HG03520 (cell line): ENCODE results near the gene RASGRP4.
"Not testable (repeated sequence)": the region's sequence is repeated elsewhere in the genome, so short reads cannot be mapped to it uniquely, and the experiment has no call there.

Experiments
- ATAC-seq: cut with Tn5 transposase; IDR thresholded peaks from one replicate; pipeline ENCODE4 v1.9.1; 2021; ENCODE audit warnings: mild to moderate bottlenecking, moderate library complexity; ENCODE audit not compliant: unreplicated experiment

RASGRP4 gene

DNA sequence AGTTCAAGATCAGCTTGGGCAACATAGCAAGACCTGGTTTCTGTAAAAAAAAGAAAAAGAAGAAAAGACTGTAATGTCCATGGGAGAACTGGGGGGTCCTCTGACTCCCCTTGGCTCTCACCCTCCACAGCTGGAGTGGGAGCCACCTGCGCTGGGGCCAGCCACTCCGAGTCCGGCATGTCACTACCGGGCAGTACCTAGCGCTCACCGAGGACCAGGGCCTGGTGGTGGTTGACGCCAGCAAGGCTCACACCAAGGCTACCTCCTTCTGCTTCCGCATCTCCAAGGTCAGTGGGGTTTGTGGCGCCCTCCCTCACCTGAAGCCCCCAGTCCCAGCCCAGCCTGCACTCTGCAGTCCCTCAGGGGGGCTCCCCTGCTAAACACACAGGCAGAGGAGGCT is 22.2 kb upstream of the RASGRP4 start:
- no peak for ATAC-seq

- ATAC-seq, result no peak
Measured at GRCh38 chr19:38445362-38445761, 19.3 kb upstream of the RASGRP4 start.

GRCh38 chr19:38444026-38444425 is 18.0 kb upstream of the RASGRP4 start:
- no peak for ATAC-seq

- no peak for ATAC-seq
Measured at GRCh38 chr19:38443458-38443999, 17.5 kb upstream of the RASGRP4 start.

DNA sequence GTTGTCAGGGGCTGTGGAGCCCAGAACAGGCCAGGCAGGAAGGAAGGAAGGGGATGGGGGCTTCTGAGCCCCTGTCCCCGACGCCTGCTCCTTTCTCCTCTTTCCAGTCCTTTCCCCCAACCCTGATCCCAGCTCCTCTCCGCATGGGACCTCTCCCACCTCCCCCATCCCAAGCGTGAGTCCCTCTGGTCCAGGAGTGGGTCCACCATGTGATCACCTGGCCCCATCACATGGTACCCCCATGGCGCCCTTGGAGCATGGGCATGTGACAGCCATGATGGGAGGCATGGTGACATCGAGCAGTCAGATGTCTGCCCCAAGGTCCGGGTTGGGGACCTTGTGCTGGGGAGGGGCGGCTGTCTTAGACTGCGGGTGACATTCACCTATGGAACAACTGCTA is 16.7 kb upstream of the RASGRP4 start:
- no peak for ATAC-seq

DNA sequence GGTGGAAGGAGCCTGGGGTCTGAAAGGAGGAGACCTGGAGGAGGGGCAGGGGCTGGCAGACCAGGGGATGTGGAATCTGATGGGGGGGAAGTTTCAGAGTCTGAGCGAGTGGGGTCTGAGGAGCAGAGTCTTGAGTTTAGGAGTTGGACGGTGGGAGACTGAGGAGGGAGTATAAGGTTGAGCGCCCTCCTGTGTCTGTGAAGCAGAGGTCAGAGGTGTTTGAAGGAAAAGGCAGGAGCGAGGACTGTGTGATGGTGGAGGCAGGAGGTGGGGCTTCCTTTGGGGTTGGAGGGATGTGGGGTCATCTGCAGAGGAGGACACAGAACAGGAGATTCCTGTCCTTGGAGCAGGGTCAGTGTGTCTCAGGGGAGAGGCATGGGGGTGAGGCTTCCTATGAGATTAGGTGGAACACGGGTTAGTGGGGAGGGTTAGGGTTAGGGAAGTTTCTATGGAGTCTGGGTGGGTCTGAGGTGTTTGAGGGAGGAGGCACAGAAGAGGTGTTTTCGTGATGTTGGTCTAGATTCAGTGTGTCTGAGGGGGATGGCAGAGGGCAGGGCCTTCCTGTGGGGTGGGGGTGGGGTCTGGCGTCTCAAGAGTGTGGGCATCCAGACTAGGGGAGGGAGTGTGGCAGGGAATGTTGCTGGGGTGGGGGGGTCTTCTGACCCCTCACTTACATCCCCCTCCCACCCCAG is 15.8 kb upstream of the RASGRP4 start:
- no peak for ATAC-seq

DNA sequence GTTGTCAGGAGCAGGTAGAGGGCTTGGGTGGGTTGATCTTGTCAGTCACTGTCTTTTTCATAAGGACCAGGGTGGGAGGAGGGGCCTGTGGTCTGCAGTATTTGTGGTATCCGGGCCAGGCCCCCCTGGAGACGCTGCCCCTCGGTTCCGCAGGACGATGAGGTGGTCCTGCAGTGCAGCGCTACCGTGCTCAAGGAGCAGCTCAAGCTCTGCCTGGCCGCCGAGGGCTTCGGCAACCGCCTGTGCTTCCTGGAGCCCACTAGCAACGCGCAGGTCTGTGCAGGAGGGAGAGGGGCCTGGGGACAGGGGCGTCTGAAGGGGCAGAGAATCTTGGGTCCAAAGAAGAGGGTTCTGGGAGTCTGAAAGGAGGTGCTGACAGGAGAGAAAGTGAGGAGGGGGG is 14.6 kb upstream of the RASGRP4 start:
- no peak for ATAC-seq

- ATAC-seq, result no peak
Measured at GRCh38 chr19:38437917-38438316, 11.9 kb upstream of the RASGRP4 start.

GRCh38 chr19:38437295-38437694 is 11.3 kb upstream of the RASGRP4 start:
- no peak for ATAC-seq

DNA sequence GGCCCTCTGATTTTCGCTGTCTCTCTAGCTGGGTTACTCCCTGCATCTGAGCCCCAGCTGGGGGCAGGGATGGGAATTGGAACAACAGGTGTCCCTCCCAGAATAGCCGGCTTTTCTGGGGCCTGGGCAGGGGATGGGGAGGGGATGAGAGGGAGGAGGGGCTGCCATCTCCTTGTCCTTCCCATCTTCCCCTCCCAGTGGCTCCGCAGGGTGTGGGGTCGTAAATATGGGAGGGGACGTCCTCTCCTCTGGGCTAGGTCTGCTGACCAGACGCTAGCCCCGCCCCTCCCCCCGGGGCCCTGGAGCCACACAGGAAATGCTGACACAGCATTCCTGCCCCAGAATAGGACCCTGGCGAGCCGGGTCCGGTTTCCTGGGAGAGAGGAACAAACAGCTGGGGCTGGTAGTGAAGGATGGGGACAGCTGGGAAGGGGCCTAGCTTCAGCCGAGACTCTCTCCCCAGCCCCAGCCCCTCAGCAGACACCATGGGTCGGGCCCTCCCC is 8.6 kb upstream of the RASGRP4 start:
- no peak for ATAC-seq

- ATAC-seq, result no peak
Measured at GRCh38 chr19:38433268-38433733, 7.3 kb upstream of the RASGRP4 start, which contains the start of gene RYR1. TSS of gene RYR1 (plus strand) at chr19:38433691. CDS start at chr19:38433830, 139 bp downstream.

GRCh38 chr19:38430931-38431330 is 4.9 kb upstream of the RASGRP4 start:
- ATAC-seq, result no peak

- no peak for ATAC-seq
Measured at GRCh38 chr19:38429811-38430156, 3.8 kb upstream of the RASGRP4 start.

GRCh38 chr19:38429055-38429810 is 3.2 kb upstream of the RASGRP4 start:
- no peak for ATAC-seq

GRCh38 chr19:38427035-38427677 is 1.1 kb upstream of the RASGRP4 start:
- not testable (repeated sequence) for ATAC-seq

- no peak for ATAC-seq
Measured at GRCh38 chr19:38425222-38425809, 703 bp downstream of the RASGRP4 start.

DNA sequence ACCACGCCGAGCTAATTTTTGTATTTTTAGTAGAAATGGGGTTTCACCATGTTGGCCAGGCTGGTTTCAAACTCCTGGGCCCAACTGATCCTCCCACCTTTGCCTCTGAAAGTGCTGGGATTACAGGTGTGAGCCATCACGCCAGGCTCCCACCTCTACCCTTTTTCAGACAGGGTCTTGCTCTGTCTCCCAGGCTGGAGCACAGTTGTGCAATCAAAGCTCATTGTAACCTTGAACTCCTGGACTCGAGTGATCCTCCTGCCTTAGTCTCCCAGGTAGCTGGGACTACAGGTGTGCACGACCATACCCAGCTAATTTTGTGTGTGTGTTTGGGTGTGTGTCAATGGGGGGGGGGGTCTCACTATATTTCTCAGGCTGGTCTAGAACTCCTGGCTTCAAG is 1.7 kb downstream of the RASGRP4 start:
- no peak for ATAC-seq

DNA sequence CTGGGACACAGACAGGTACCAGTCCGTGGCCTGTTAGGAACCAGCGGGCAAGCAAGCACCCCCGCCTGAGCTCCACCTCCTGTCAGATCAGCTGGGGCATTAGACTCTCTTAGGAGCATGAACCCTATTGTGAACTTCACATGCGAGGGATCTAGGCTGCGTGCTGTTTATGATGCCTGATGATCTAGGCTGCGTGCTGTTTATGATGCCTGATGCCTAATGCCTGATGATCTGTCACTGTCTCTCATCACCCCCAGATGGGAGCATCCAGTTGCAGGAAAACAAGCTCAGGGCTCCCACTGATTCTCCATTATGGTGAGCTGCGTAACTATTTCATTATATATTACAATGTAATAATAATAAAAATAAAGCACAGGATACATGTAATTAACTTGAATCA is 3.6 kb downstream of the RASGRP4 start:
- no peak for ATAC-seq

DNA sequence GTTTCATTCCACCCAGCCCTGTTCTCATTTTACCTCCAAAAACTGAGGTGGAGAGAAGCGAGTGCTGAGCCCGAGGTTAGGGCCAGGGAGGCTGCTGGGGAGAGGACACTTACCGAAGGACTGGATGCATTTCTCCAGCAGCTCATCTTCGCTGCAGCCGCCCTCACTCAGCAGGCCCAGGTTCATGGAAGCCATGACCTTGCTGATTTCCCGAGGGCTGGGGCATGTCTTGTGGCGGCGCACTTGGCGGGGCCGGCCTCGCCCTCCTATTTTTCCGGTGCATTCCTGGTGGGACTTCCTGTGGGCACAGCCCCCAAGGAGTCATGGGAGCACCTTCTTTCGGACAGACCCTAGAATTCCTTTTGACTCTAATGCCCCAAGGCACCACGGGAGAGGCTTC is 4.2 kb downstream of the RASGRP4 start:
- no peak for ATAC-seq

- no peak for ATAC-seq
Measured at GRCh38 chr19:38420935-38421334, 5.1 kb downstream of the RASGRP4 start.
